IPS DF 4.7 (cell line): ENCODE measurements around the gene EPHB1.
"Not testable (repeated sequence)": the region's sequence is repeated elsewhere in the genome, so short reads cannot be mapped to it uniquely, and the experiment has no call there.

Experiments used
- DNase-seq: peaks from one replicate; pipeline ENCODE4 v3.0.0-alpha.2; 2013; ENCODE audit warnings: low spot score; ENCODE audit errors: extremely low read depth

The EPHB1 gene

DNA sequence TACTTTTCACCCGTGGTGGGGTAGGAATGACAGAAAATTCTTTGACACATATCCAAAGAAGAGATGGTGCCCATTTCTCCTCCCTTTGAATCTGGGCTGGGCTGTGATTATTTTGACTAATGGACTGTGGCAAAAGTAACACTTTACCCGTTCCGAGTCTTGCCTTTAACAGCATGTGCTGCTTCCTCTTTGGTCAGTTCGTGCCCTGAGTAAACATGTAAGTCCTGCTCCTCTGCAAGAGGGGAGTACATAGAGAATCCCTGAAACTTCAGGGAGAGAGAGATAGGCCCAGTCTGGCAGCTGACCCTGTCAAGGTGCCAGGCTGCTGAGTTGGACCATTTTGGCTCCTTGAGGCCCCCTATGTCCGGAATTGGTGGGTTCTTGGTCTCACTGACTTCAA lies 243.1 kb downstream of the EPHB1 start:
- no peak for DNase-seq

DNA sequence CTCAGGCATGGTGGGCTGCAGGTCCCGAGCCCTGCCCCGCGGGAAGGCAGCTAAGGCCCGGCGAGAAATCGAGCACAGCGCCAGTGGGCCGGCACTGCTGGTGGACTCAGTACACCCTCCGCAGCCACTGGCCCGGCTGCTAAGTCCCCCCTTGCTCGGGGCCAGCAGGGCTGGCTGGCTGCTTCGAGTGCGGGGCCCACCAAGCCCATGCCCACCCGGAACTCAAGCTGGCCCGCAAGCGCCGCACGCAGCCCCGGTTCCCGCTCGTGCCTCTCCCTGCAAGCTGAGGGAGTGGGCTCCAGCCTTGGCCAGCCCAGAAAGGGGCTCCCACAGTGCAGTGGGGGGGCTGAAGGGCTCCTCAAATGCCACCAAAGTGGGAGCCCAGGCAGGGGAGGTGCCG lies 244.5 kb downstream of the EPHB1 start:
- not testable (repeated sequence) for DNase-seq

DNA sequence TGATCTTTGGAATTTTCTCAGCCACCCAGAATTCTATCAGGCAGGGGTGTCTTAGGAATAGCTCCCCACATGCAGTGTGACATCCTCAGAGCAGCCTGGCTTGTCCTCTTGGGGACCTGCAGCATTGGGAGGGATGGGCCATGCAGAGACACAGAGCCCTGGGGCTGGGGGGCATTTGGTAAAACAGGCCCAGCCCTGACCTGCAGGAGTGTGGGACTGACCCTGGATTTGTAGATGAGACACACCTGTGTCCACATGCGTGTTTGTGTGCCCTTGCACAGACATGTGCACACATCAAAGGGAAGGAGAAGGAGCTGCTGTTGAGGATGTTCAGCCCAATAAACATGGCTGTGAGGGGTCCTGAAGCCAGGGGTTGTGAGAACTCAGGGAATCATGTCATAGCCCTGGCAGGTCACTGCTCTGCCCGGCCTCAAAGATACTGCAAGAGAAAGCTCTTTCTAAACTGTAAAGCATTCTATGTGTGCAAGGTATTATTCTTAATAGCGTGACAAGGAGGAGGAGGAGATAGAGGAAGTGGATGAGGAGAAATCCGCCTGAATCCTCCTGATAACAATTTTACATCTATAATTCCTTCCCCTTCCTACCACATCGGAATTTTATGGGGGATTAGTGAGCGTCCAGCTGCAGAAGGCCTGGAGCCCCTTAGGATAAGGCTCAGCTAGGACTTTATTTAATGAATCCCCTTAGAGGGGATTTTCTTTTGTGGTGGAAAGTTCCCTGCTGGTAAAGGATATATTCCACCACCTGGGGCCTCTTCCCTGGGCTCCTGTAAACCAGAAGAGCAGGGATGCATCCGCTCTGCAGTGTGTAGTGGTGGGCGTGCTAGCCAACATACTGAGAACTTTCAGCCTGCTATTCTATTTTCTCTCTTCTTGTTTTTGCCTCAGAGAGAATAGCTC lies 245.5 kb downstream of the EPHB1 start:
- DNase-seq, result no peak

DNA sequence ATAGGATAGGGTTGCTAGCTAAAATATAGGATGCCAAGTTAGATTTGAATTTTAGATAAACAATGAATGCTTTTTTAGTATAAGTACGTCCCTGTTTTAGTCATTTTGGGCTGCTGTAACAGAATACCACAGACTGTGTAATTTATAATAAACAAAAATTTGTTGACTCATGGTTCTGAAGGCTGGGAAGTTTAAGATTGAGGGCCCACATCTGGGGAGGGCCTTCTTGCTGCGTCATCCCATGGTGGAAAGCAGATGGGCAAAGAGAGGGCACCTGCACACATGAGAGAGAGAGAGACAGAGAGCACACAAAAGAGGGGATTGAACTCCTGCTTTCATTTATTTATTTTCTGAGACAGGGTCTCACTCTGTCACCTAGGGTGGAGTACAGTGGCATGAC lies 246.5 kb downstream of the EPHB1 start:
- no peak for DNase-seq

DNA sequence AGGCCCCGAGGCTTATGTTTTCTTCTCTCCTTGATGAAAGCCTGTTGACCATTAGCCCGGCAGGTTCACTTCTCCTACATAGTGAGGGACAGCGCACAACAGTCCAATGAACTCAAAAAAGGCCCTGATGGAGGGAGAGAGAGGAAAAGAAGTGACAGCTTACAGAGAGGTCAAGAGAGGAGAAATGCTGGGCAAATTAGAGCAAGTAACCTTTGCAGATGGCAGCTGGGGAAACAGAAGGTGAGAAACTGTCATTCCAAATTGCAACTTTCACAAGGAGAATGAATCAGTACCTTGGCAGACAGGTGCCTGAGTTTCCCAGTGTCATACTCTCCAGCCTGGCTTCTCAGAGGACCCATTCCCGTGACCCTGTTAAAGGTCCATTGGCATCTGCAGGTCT lies 252.0 kb downstream of the EPHB1 start:
- DNase-seq, result no peak

DNA sequence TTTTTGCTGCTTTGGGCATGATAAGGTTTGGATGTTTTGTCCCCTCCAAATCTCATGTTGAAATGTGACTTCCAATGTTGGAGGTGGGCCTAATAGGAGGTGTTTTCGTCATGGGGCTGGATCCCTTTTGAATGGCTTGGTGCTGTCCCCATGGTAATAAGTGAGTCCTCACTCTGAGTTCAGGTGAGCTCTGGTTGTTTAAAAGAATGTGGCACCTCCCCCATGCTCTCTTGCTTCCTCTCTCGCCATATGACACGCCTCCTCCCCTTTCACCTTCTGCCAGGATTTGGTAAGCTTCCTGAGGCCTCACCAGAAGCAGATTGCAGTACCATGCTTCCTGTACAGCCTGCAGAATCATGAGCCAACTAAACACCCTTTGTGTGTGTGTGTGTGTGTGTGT lies 255.5 kb downstream of the EPHB1 start:
- DNase-seq, result no peak

DNA sequence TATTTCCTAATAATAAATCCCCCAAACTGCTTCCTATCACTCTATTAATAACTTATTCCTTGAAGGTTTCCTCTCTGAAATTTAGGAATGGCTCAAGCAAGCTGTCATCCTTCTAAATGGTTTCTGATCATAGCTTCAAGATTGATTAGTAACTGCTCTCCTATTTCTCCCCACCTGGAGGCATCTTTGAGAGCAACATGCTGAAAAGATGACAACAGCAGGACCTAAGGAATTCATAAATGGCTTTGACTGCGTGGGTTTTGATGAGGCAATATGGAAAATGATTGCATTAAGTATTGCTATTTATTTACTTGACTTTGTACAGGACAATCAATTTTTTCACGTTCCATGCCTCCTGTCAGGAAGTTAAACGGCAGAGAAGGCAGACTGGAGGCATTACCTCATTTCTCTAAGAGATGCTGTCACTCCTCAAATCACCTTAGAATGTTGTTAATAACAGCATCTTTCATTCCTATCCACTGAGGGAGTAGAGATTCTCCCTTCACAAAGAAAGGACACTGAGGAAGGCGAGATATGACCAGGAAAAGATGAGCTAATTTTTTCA lies 256.4 kb downstream of the EPHB1 start:
- no peak for DNase-seq

DNA sequence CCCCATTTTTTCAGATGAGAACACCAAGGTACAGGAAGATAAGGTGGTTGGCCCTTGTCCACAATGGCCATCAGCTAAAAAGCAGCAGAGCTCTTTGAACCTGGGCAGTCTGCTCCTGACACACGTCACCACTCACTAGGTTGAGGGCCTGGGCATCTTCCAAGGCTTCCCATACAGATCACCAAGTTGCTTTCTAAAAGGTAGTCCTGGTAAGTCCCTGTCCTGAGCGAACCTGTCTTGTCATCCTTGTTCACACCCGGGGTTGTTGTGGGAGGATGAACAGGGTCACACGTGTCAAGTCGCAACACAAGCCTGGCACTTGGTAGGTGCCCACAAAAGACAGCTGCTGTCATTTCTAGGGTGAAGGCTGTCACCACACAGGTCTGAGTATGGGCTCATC lies 260.4 kb downstream of the EPHB1 start:
- DNase-seq, result no peak

DNA sequence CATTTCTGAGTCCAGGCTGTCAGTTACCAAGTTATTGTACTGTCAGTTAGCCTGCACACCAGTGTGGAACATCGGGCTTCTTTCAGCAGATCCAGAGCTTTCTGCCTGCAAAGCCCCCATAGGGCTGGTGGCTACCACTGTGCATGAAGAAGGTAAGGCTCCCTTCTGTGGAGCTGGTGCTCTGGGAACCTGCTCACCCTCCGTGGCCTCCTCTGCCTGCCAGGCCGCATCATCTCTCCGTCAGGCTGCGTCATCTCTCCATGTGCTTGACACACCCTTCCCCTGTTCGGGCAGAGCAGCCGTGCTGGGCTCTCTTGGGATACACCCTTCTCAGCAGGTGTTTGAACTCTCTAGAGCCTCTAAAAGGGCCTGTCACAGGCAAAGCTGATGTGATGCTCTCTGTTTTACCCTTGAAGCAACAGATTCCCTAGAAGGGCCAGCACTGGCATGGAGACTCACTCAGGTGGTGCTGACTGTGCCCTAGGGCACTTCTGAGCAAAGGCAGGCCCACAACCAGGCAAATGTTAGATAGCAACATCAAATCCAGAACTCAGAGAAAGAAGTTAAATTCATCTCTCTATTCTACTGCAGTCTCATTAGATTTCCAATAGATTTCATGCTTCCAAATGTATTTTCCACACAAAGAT lies 261.1 kb downstream of the EPHB1 start:
- DNase-seq, result no peak

DNA sequence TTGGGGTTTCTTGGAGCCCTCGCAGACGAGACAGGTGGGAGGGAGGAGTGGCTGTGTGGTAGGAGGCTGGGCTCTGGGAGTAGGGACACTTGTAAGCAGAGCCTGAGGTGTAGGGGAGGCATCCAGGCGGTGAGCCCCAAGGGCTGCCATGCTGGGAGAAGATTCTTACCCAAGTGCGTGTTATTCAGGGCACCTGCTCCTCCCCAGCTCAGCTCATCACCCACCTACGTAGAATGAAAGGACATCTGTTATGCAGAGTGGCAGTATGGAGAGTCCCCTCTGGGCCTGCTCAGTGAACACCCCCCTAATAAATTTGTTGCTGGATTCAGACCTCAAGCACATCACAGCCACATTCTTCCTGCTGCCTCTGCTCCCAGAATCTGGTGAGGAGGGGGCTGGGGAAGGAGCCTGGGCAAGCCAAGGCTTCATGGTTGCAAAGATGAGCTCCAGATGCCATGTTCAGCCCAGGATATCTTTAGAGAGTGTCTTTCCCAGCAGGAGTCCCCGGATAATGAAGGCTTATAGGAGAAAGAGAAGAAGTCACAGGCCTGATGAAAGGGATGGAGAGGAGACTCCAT lies 261.8 kb downstream of the EPHB1 start:
- DNase-seq, result no peak

DNA sequence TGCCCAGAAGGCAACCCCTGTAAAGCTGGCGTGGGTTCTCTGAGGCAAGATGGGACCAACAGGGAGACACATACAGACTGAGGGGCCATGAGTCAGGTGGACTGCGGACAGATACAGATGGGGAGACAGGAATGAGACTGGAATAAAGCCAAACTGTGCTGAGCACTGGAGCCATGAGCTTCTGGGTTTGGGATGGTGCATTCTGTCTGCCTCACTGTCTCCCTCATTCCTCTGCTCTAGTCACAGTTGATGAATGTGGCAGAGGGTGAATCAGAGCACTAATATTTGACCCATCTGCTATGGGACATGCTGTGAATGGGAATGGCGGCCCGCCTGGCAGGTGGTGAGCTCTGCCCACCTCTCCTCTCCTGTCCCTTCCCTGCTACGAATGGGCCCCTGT lies 262.9 kb downstream of the EPHB1 start:
- DNase-seq, result no peak

DNA sequence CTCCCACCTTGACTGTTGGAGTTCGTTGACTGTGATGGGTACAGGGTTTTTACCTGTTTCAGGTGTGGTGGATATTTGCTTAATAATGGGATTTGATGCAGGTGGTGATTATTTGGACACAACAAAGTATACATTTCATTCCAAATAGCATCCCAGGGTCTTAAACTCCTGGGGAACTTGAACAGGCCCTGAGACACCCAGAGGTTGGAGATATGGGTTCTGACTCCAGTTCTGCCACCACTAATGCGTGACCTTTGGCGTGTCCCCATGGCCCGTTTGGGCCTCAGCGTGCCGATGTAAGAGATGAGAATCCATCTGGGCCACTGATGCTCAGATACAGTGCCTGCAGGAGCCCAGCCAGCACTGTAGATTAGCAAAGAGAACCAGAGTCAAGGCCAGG lies 264.5 kb downstream of the EPHB1 start:
- no peak for DNase-seq

DNA sequence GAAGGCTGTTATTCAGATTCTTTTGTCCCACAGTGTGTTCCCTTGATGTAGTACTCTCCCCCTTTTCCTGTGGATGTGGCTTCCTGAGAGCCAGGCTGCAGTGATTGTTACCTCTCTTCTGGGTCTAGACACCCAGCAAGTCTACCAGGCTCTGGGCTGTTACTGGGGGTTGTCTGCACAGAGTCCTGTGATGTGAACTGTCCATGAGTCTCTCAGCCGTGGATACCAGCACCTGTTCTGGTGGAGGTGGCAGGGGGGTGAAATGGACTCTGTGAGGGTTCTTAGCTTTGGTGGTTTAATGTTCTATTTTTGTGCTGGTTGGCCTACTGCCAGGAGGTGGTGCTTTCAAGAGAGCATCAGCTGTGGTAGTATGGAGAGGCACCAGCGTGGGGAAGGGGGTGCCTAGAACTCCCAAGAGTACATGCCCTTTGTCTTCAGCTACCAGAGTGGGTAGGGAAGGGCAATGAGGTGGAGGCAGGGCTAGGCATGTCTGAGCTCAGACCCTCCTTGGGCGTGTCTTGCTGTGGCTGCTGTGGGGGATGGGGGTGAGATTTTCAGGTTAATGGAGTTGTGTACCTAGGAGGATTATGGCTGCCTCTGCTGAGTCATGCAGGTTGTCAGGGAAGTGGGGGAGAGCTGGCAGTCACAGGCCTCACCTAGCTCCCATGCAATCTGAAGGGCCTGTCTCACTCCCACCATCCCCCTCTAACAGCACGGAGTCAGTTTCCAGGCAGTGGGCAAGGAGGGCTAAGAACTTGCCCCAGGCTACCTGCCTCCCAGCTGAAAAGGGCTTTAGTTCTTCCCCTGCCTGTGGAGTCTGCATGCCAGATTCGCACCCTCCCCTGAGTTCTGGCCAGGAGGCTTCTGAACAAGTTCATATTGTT lies 272.0 kb downstream of the EPHB1 start:
- DNase-seq, result not testable (repeated sequence)

DNA sequence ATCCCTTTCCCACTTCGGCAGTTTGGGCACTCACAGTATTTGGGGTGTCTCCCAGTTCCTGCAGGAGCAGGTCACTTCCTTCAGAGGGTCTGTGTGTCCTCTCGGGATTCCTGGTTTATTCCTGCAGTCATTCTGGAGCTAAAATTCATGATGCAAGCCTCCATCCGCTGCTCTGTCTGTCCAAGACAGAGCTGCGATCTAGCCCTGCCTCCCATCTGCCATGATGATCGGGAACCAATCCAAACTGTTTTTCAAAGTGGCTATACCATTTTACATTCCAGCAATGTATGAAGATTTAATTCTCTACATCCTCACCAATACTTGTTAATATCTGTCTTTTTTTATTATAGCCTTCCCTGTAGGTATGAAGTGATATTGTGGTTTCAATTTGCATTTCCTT lies 273.0 kb downstream of the EPHB1 start:
- no peak for DNase-seq

DNA sequence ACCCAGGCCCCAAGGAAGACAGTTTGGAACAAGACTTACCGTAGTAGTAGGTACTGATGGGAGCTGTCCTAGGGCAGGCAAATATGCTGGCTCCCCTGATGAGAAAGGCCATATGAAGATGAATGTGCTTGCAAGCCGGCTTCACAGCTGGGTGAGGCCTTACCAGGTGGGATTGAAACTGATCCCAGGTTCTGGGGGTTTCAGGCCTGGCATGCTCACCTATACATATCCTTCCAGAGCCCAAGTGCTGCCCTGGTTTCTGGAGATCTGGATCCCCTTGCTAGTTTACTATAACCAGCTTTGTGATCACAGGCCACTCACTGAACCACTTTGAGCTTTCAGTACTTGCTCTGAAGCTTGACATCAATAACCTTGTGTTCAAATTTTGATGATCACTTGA lies 274.3 kb downstream of the EPHB1 start:
- DNase-seq, result no peak

DNA sequence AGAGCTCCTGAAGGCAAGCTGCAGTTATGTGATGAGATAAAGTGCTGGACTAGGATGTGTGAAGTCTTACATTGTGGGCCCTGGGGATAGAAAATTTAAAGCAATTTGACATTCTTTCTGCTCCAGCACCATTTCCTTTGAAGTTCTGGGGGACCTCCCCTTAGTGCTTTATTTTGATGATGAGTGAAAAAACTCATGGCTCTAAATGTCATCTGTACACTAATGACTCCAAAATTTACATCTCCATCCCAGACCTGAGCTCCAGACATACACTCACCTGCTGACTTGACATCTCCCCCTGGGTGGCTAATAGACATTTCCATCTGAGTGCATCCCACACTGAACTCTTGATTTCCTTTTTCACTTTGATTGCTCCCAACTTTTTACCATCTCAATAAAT lies 276.4 kb downstream of the EPHB1 start:
- no peak for DNase-seq

DNA sequence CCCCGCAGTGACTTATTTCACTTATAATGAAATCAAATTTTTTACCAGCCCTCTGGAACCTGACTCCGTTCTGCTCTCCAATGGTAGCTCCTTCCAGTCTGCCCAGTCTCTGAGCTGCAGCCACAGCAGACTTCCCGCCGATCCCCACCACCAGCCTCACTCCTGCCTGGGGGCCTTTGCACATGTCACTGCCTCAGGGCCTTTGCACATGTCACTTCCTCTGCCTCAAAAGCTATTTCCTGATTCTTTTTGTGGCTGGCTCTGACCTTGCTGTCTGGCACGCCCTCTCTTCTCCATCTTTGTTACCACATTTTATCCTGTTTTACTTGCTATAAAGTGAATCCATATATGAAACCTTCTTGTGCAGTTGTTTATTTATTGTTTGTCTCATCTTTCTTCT lies 277.4 kb downstream of the EPHB1 start:
- no peak for DNase-seq

DNA sequence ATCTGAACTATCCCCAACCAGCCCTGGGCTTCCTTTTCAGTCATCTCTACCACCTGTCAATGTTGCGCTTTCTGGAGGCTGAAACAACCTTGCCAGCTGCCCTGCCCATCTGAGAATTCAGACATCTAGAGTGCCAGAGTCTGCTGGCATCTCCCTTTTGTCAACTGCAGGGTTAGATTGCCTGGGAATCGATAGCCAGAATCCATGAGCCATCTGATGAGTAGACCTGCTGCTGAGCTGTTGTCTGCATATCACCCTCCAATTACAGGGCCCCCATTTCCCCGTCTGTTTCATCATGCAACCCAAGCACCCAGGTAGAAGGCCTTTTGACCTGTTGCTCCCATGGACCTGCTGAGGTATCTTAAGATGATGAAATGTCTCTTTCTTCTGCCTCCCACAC lies 280.1 kb downstream of the EPHB1 start:
- no peak for DNase-seq

DNA sequence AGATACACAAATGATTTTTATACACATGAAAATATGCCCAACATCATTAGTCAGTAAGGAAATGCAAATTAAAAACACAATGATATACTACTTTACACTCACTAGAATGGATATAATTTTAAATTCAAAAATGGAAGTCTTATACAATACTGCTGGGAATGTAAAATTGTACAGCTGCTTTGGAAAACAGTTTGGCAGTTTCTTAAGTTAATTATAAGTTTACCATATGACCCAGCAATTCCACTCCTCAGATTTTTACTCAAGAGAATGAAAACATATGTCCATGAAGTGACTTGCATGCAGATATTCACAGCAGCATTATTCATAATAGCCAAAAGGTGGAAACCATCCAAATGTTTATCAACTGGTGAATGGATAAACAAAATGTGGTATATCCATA lies 281.3 kb downstream of the EPHB1 start:
- no peak for DNase-seq

DNA sequence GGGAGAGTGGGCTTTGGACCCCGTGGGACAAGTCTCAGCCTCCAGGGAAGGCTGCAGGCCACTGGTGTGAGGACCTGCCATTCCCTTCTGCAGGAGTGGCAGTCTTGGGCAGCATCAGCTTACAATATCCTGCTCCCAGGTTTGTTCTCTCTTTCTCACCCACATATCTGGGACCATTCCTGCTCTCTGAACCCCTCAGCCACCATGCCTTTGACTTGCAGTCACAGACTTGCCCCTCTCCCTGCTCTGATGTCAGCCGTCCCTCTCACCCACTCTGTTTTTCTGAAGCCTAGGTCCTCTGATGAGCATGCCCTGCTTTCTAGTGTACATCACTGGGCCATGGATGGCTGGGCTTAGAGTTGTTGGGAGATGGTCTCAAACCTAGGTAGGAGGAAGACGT lies 282.1 kb downstream of the EPHB1 start:
- no peak for DNase-seq

DNA sequence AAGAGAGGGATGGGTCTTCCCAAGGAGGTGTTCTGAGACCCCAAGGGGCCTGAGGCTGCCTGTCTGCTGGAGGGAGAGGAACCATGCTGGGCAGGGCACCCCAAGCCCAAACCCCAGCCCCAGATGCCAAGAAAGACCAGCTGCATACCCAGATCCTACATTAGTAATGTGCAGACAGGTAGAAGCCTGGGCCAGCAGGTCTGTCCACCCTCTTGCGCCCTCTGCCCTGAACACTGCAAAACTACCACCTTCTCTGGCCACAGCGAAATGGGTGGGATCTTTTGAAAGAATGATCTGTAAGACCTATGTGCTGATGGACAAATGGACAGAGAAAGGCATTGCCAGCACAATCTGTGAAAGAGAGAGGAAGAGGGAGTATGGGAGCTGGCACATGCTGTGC lies 283.2 kb downstream of the EPHB1 start:
- DNase-seq, result no peak
